ENCODE data around the gene MEP1A.

- TF ChIP-seq CTCF (IDR thresholded peaks at IDR 0.05), result no peak
- no peak for TF ChIP-seq POLR2A (IDR thresholded peaks at IDR 0.05)
Observed at GRCh38 chr6:46749731-46750130, 43.5 kb upstream of the MEP1A start.

Measured in right lobe of liver (tissue), 4 donors.